PC-3 (cell line): ENCODE results near the gene KCNA2. TPM values are rescaled to one million over a fixed set of nuclear protein-coding genes. Genes with fewer than 3 reads are reported as not detected.

Experiments used
- ATAC-seq: fragments of 200-7000 bp; cut with Tn5 transposase; 2 replicates; pipeline ENCODE4 v1.9.1; 2020; ENCODE audit warnings: mild to moderate bottlenecking, moderate library complexity
- BruUV-seq: library from RNA; stranded (reverse); fragments of 400-500 nt; replicated peaks from 2 replicates; lab custom pipeline; 2021; lab: Mats Ljungman, UMichigan
- CTCF ChIA-PET: fragments of 300-600 bp; sonication (Branson Sonifier 250); formaldehyde crosslinking; loops from one replicate; lab custom pipeline; 2022; ENCODE audit warnings: antibody characterized with exemption; lab: Charles Lee
- POLR2A ChIA-PET: fragments of 300-600 bp; sonication (Branson Sonifier 250); formaldehyde crosslinking; loops from one replicate; lab custom pipeline; 2022; ENCODE audit warnings: antibody characterized with exemption; ENCODE audit not compliant: unreplicated experiment; lab: Charles Lee
- DNase-seq: peaks from one replicate; pipeline ENCODE4 v3.0.0-alpha.2; 2015
- H2AFZ ChIP-seq: fragments of 300-600 bp; sonication (generic); 2 replicates; pipeline ENCODE4 v1.6.0; 2016; ENCODE audit warnings: antibody characterized with exemption, low read length
- H3F3A ChIP-seq: fragments of 300-600 bp; sonication (generic); one replicate; pipeline ENCODE4 v1.6.0; 2017; ENCODE audit warnings: antibody characterized with exemption, low read length, control low read depth, mild to moderate bottlenecking; ENCODE audit not compliant: unreplicated experiment
- H3K27ac ChIP-seq: fragments of 300-600 bp; sonication (generic); 2 replicates; pipeline ENCODE4 v1.5.1; 2016; ENCODE audit warnings: mild to moderate bottlenecking, low read length
- H3K27me3 ChIP-seq: fragments of 300-600 bp; sonication (generic); 2 replicates; pipeline ENCODE4 v1.6.1; 2016; ENCODE audit warnings: low read length, mixed read lengths
- H3K36me3 ChIP-seq: fragments of 300-600 bp; sonication (generic); 2 replicates; pipeline ENCODE4 v1.6.1; 2016; ENCODE audit warnings: low read depth, mixed run types, low read length, mixed read lengths
- H3K4me1 ChIP-seq: fragments of 300-600 bp; sonication (generic); 2 replicates; pipeline ENCODE4 v1.5.1; 2016; ENCODE audit warnings: low read length; ENCODE audit not compliant: insufficient read depth
- H3K4me2 ChIP-seq: fragments of 300-600 bp; sonication (generic); 2 replicates; pipeline ENCODE4 v1.6.0; 2016; ENCODE audit warnings: low read length
- H3K4me3 ChIP-seq: fragments of 300-600 bp; sonication (generic); 2 replicates; pipeline ENCODE4 v1.5.1; 2016; ENCODE audit warnings: mild to moderate bottlenecking, low read length, mixed read lengths
- H3K79me2 ChIP-seq: fragments of 300-600 bp; sonication (generic); 2 replicates; pipeline ENCODE4 v1.6.1; 2017; ENCODE audit warnings: low read length, mixed read lengths
- H3K9ac ChIP-seq: fragments of 300-600 bp; sonication (generic); 2 replicates; pipeline ENCODE4 v1.6.0; 2016; ENCODE audit warnings: mild to moderate bottlenecking, low read length
- H3K9me2 ChIP-seq: fragments of 300-600 bp; sonication (generic); replicated peaks from 2 replicates; pipeline ENCODE4 v1.6.1; 2016; ENCODE audit warnings: mixed run types, low read length, mixed read lengths
- H3K9me3 ChIP-seq: fragments of 300-600 bp; sonication (generic); 2 replicates; pipeline ENCODE4 v1.6.1; 2016; ENCODE audit warnings: low read length, mixed read lengths
- H4K20me1 ChIP-seq: fragments of 300-600 bp; sonication (generic); 2 replicates; pipeline ENCODE4 v1.6.1; 2016; ENCODE audit warnings: low read length, mixed read lengths
- CTCF ChIP-seq: fragments of 300-600 bp; sonication (generic); conservative IDR thresholded peaks from 2 replicates; pipeline ENCODE4 v1.5.1; 2017; ENCODE audit warnings: antibody characterized with exemption, low read depth, mild to moderate bottlenecking, low read length
- EZH2 ChIP-seq: fragments of 300-600 bp; sonication (generic); IDR thresholded peaks from one replicate; pipeline ENCODE4 v1.6.1; 2017; ENCODE audit warnings: antibody characterized with exemption, mild to moderate bottlenecking, low read length; ENCODE audit not compliant: unreplicated experiment
- EZH2phosphoT487 ChIP-seq: fragments of 300-600 bp; sonication (generic); IDR thresholded peaks from 2 replicates; pipeline ENCODE4 v1.6.1; 2018; ENCODE audit warnings: mild to moderate bottlenecking, antibody characterized with exemption, low read length, borderline replicate concordance
- intact Hi-C: fragments of 100-400 bp; cut with micrococcal nuclease; formaldehyde crosslinking; loops from 2 replicates; pipeline ENCODE4 v1.9.0; 2023
- total RNA-seq: library from RNA; depleted of rRNA; stranded (reverse); fragments of >200 nt; gene quantifications from 2 replicates; pipeline ENCODE4 v1.2.3, GENCODE V29; 2014

Gene KCNA2
- total RNA-seq, 1 experiment from 2014 or later, result not detected

GRCh38 chr1:110596312-110596711 is 9.8 kb downstream of the KCNA2 start:
- Histone ChIP-seq H3K4me2 (no peak overlapping the region), H3K4me1 (no peaks in the 10 kb centered on the region), H3F3A (no peaks in the 10 kb centered on the region), H3K27me3 (peaks cover 57% of the 10 kb centered on the region), H3K79me2 (no peaks in the 10 kb centered on the region), H3K9me3 (no peaks in the 10 kb centered on the region), H3K27ac (no peak overlapping the region), H4K20me1 (no peaks in the 10 kb centered on the region), H2AFZ (no peak overlapping the region), H3K36me3 (no peaks in the 10 kb centered on the region), H3K4me3 (no peak overlapping the region), H3K9ac (no peak overlapping the region), H3K9me2 (no peaks in the 10 kb centered on the region)
- intact Hi-C loops, result no loop called here
- DNase-seq, result no peak
- ChIA-PET CTCF (no interaction called here), POLR2A (no interaction called here)
- no peak for ATAC-seq
- BruUV-seq, result no TSS peak
- TF ChIP-seq EZH2 (no peak), EZH2phosphoT487 (no peak), CTCF (no peak)

- Histone ChIP-seq H3K9me2 (no peaks in the 10 kb centered on the region), H3K4me2 (no peak overlapping the region), H4K20me1 (no peaks in the 10 kb centered on the region), H3K27ac (no peak overlapping the region), H3K27me3 (peaks cover 56% of the 10 kb centered on the region), H3K36me3 (no peaks in the 10 kb centered on the region), H3K9me3 (no peaks in the 10 kb centered on the region), H3K4me1 (no peaks in the 10 kb centered on the region), H3K9ac (no peak overlapping the region), H2AFZ (no peak overlapping the region), H3K4me3 (no peak overlapping the region), H3K79me2 (no peaks in the 10 kb centered on the region), H3F3A (no peaks in the 10 kb centered on the region)
- POLR2A ChIA-PET, result no interaction called here
- CTCF ChIA-PET, result no interaction called here
- TF ChIP-seq CTCF (no peak), EZH2 (no peak), EZH2phosphoT487 (no peak)
- BruUV-seq, result no TSS peak
- intact Hi-C loops, result no loop called here
- DNase-seq (no peak), ATAC-seq (no peak)
Measured at GRCh38 chr1:110595353-110595710, 10.8 kb downstream of the KCNA2 start.

- ChIA-PET POLR2A (no interaction called here), CTCF (no interaction called here)
- peaks cover 56% of the 10 kb centered on the region for H3K27me3 ChIP-seq
- DNase-seq, result no peak
- H3K27ac ChIP-seq, result no peak overlapping the region
- H4K20me1 ChIP-seq, result no peaks in the 10 kb centered on the region
- H3K9me2 ChIP-seq, result no peaks in the 10 kb centered on the region
- TF ChIP-seq EZH2phosphoT487 (no peak), EZH2 (no peak), CTCF (no peak)
- H3K4me3 ChIP-seq, result no peak overlapping the region
- H3K36me3 ChIP-seq, result no peaks in the 10 kb centered on the region
- BruUV-seq, result no TSS peak
- H3K4me2 ChIP-seq, result no peak overlapping the region
- H3K9ac ChIP-seq, result no peak overlapping the region
- no peaks in the 10 kb centered on the region for H3F3A ChIP-seq
- intact Hi-C loops, result no loop called here
- no peak for ATAC-seq
- H3K79me2 ChIP-seq, result no peaks in the 10 kb centered on the region
- H3K4me1 ChIP-seq, result no peaks in the 10 kb centered on the region
- no peaks in the 10 kb centered on the region for H3K9me3 ChIP-seq
- no peak overlapping the region for H2AFZ ChIP-seq
Measured at GRCh38 chr1:110594456-110595352, 11.5 kb downstream of the KCNA2 start.
